ENCODE data around the gene FAM200A.

- no peak for TF ChIP-seq CTCF (conservative IDR thresholded peaks at IDR 0.05)
- no peak for TF ChIP-seq EZH2 (IDR thresholded peaks at IDR 0.05; ENCODE audit: low read depth)
Measured at GRCh38 chr7:99599836-99600235, 47.9 kb upstream of the FAM200A start.

All from PC-9 (cell line).